ENCODE results near the gene PAEP.

DNA sequence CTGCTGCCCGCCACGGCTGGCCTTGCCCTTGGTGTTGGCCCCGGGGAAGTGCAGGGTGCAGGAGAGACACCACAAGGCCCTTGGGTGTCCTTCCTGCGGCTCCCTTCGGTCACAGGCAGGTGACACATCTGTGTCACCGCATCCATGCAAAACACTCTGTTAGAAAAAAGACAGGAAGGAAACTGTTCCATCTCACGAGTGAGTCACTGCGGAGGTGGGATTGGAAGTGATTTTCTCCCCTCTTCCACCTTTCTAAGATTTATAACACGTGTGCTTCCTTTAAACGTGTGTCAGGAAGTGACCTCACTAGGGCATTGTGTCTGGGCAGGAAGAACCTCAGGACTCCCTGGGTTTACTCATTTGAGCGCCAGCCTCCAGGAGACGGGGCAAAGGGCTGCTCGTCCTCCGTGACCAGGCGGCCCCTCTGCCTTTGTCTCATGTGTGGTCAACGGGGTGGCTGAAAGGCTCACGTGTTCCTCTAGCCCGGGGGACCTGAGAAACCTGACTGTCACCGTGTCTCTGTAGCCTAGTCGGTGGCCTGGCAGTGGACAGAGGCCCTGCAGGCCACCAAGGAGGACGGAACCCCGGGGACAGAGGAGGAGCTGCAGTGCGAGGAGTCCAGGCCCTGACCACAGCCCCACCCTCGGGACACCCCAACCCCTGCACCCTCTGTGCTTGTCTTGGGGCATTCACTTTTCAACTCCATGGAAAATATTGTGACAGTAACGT, 45.3 kb upstream of the PAEP start:
- TF ChIP-seq, protein P1, sequence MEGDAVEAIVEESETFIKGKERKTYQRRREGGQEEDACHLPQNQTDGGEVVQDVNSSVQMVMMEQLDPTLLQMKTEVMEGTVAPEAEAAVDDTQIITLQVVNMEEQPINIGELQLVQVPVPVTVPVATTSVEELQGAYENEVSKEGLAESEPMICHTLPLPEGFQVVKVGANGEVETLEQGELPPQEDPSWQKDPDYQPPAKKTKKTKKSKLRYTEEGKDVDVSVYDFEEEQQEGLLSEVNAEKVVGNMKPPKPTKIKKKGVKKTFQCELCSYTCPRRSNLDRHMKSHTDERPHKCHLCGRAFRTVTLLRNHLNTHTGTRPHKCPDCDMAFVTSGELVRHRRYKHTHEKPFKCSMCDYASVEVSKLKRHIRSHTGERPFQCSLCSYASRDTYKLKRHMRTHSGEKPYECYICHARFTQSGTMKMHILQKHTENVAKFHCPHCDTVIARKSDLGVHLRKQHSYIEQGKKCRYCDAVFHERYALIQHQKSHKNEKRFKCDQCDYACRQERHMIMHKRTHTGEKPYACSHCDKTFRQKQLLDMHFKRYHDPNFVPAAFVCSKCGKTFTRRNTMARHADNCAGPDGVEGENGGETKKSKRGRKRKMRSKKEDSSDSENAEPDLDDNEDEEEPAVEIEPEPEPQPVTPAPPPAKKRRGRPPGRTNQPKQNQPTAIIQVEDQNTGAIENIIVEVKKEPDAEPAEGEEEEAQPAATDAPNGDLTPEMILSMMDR (IDR thresholded peaks at IDR 0.05), result no peak
- TF ChIP-seq, protein P2, sequence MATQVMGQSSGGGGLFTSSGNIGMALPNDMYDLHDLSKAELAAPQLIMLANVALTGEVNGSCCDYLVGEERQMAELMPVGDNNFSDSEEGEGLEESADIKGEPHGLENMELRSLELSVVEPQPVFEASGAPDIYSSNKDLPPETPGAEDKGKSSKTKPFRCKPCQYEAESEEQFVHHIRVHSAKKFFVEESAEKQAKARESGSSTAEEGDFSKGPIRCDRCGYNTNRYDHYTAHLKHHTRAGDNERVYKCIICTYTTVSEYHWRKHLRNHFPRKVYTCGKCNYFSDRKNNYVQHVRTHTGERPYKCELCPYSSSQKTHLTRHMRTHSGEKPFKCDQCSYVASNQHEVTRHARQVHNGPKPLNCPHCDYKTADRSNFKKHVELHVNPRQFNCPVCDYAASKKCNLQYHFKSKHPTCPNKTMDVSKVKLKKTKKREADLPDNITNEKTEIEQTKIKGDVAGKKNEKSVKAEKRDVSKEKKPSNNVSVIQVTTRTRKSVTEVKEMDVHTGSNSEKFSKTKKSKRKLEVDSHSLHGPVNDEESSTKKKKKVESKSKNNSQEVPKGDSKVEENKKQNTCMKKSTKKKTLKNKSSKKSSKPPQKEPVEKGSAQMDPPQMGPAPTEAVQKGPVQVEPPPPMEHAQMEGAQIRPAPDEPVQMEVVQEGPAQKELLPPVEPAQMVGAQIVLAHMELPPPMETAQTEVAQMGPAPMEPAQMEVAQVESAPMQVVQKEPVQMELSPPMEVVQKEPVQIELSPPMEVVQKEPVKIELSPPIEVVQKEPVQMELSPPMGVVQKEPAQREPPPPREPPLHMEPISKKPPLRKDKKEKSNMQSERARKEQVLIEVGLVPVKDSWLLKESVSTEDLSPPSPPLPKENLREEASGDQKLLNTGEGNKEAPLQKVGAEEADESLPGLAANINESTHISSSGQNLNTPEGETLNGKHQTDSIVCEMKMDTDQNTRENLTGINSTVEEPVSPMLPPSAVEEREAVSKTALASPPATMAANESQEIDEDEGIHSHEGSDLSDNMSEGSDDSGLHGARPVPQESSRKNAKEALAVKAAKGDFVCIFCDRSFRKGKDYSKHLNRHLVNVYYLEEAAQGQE (IDR thresholded peaks at IDR 0.05; ENCODE audit: insufficient read depth in 1 of 2, low read depth in 2 of 2, low read length in 1 of 2), result no peak
- TF ChIP-seq SIN3A (IDR thresholded peaks at IDR 0.05; ENCODE audit: borderline replicate concordance, insufficient read depth, low read depth, low read length) (no peak), POLR2AphosphoS5 (IDR thresholded peaks at IDR 0.05; ENCODE audit: low read depth, low read length) (no peak), TCF7L2 (IDR thresholded peaks at IDR 0.05; ENCODE audit: low read depth, low read length) (no peak)

All from Panc1 (cell line).